ENCODE data around the gene SHC3. TPM values are rescaled to one million over a fixed set of nuclear protein-coding genes. Genes with fewer than 3 reads are reported as not detected.

Gene SHC3
- total RNA-seq, 1 experiment from 2014 or later = 1.8 TPM

- peaks cover 0 to 3% of the 10 kb centered on the region in 2 experiments; a peak in 1 of 4 replicates for H3K4me1 Mint-ChIP-seq
- no peaks in the 10 kb centered on the region; the same call in 1 of the 2 replicates for H3K4me1 ChIP-seq (ENCODE audit: insufficient read depth, low read length)
- no peaks in the 10 kb centered on the region for H3K27me3 ChIP-seq (ENCODE audit: insufficient read depth, low read length)
- no peak for TF ChIP-seq CTCF (conservative IDR thresholded peaks at IDR 0.05)
- no peak overlapping the region for H2BK120ac ChIP-seq (ENCODE audit: low read depth, low read length, poor library complexity, severe bottlenecking)
- no peak overlapping the region for H3K56ac ChIP-seq (ENCODE audit: insufficient read length, low read depth, low read length)
- H2BK20ac ChIP-seq (ENCODE audit: low read depth, low read length, poor library complexity, severe bottlenecking) = no peak overlapping the region
- H2BK15ac ChIP-seq (ENCODE audit: low read depth, low read length) = no peak overlapping the region
- no peak overlapping the region for H3K27ac ChIP-seq (ENCODE audit: insufficient read length, low read depth, low read length)
- H3K4me2 ChIP-seq (ENCODE audit: insufficient read depth, insufficient read length, low read length) = no peak overlapping the region
- H2BK5ac ChIP-seq (ENCODE audit: insufficient read length, low read length) = no peak overlapping the region
- H3K9me3 Mint-ChIP-seq = no peaks in the 10 kb centered on the region
- no peak overlapping the region for H4K5ac ChIP-seq (ENCODE audit: insufficient read length, low read depth, low read length)
- H3K79me1 ChIP-seq (ENCODE audit: insufficient read depth, low read depth, low read length, poor library complexity, severe bottlenecking) = no peaks in the 10 kb centered on the region
- no peak overlapping the region for H3K4ac ChIP-seq (ENCODE audit: low read depth, low read length)
- H4K8ac ChIP-seq (replicated peaks; ENCODE audit: insufficient read length, low read depth, low read length) = no peak overlapping the region
- H2AFZ ChIP-seq (ENCODE audit: low read length) = no peak overlapping the region
- no peak overlapping the region for H3K27ac Mint-ChIP-seq
- H3K9me3 ChIP-seq (ENCODE audit: control insufficient read depth, low read depth, low read length) = no peaks in the 10 kb centered on the region
- H3K18ac ChIP-seq (ENCODE audit: insufficient read length, low read depth, low read length) = no peak overlapping the region
- no peak overlapping the region for H3K9ac ChIP-seq (ENCODE audit: extremely low read depth, insufficient read length, low read length)
- no peak overlapping the region for H2AK5ac ChIP-seq (ENCODE audit: insufficient read length, low read length)
- no peak overlapping the region for H3K23ac ChIP-seq (ENCODE audit: insufficient read length, low read depth, low read length)
- no peaks in the 10 kb centered on the region for H3K23me2 ChIP-seq (ENCODE audit: insufficient read length, low read depth, low read length, poor library complexity, severe bottlenecking)
- H4K20me1 ChIP-seq (ENCODE audit: control insufficient read depth, insufficient read depth, insufficient read length) = no peaks in the 10 kb centered on the region
- H3K36me3 Mint-ChIP-seq (ENCODE audit: insufficient read depth in 1 of 3, low read depth in 3 of 3) = peaks cover 0 to 2% (median 0%) of the 10 kb centered on the region in 3 experiments; a peak in 2 of 7 replicates
- H3K14ac ChIP-seq (ENCODE audit: insufficient read depth, low read length) = no peak overlapping the region
- H3K79me2 ChIP-seq (ENCODE audit: insufficient read depth, low read length) = peaks cover 2% of the 10 kb centered on the region; the same call in 1 of the 2 replicates
- no peak for DNase-seq
- no peak overlapping the region for H2BK12ac ChIP-seq (ENCODE audit: insufficient read length, low read depth, low read length)
- H4K91ac ChIP-seq (ENCODE audit: insufficient read length, low read depth, low read length) = no peak overlapping the region
- H3K27me3 Mint-ChIP-seq (ENCODE audit: low read depth) = peaks cover 2% of the 10 kb centered on the region; the same call in 1 of the 2 replicates
- H3T11ph ChIP-seq (ENCODE audit: low read length) = no peak overlapping the region
- no CpG with 5 or more reads among the region's 6 CpGs for WGBS (ENCODE audit: extremely low coverage, insufficient read length, low lambda C conversion rate)
- H3K4me3 Mint-ChIP-seq = no peak overlapping the region
Measured at GRCh38 chr9:89165880-89166279, 12.7 kb downstream of the SHC3 start.

Data from H9 (cell line).